Ectodermal cell (in vitro differentiated cells): ENCODE results near the gene HNRNPLL.

Source experiments
- H3K27ac ChIP-seq: 2 replicates; pipeline ENCODE4 v1.7.0; 2013; ENCODE audit warnings: mild to moderate bottlenecking, low read depth, low read length; ENCODE audit not compliant: insufficient read depth, poor library complexity, severe bottlenecking
- H3K27me3 ChIP-seq: 2 replicates; pipeline ENCODE4 v1.7.0; 2013; ENCODE audit warnings: mild to moderate bottlenecking, low read length; ENCODE audit not compliant: insufficient read depth, control insufficient read depth, poor library complexity, severe bottlenecking
- H3K36me3 ChIP-seq: one replicate; pipeline ENCODE4 v1.7.0; 2013; ENCODE audit warnings: low read length; ENCODE audit not compliant: control insufficient read depth, insufficient read depth
- H3K4me1 ChIP-seq: one replicate; pipeline ENCODE4 v1.7.0; 2013; ENCODE audit warnings: low read length; ENCODE audit not compliant: control insufficient read depth, insufficient read depth
- H3K4me3 ChIP-seq: 2 replicates; pipeline ENCODE4 v1.7.0; 2013; ENCODE audit warnings: low read depth, low read length, control low read depth; ENCODE audit not compliant: insufficient read depth
- H3K9me3 ChIP-seq: 2 replicates; pipeline ENCODE4 v1.7.0; 2013; ENCODE audit warnings: mild to moderate bottlenecking, low read length, moderate library complexity; ENCODE audit not compliant: control insufficient read depth
- WGBS, 2 experiments: methylation state at CpG; one replicate each; pipeline ENCODE4 v1.1.7; 2013; ENCODE audit warnings: missing lambda C conversion rate in 2 of 2; 5-methylcytosine and 5-hydroxymethylcytosine counted together

The HNRNPLL gene

DNA sequence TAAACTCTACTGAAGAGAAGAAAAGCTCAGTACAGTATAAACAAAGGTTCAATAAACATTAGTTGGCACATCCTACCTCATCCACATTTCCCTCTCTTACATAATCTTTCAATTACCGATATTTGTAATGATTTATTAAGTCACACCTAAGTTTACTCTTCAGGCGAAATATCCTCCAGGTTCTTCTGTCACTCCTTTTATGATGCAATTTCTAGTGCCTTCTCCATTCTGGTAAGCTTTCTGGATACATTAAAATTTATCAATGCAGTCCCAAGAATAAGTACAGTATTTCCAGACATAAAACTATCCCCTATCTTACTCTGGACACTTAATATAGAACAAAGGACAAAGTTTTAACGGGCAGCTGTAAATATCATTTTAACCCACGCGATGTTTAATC is 5.6 kb downstream of the HNRNPLL start:
- 91 to 96% methylated on average over 5 of the region's 5 CpGs for whole genome bisulfite sequencing, 2 experiments
- Histone ChIP-seq H3K27me3 (no peaks in the 10 kb centered on the region), H3K4me3 (no peak overlapping the region), H3K9me3 (no peaks in the 10 kb centered on the region), H3K4me1 (peaks cover 13% of the 10 kb centered on the region), H3K27ac (no peak overlapping the region), H3K36me3 (no peaks in the 10 kb centered on the region)

DNA sequence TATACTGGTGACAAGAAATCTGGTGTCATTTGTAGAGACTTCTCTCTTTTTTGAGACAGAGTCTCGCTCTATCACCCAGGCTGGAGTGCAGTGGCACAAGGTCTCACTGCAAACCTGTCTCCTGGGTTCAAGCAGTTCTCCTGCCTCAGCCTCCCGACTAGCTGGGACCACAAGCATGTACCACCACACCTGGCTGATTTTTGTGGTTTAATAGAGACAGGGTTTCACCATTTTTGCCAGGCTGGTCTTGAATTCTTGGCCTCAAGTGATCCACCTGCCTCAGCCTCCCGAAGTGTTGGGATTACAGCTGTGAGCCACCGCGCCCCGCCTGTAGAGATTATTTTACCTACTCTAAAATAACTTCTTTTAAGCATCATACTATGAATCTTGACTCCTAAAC is 6.5 kb downstream of the HNRNPLL start:
- Histone ChIP-seq H3K36me3 (no peaks in the 10 kb centered on the region), H3K4me3 (no peak overlapping the region), H3K4me1 (peaks cover 13% of the 10 kb centered on the region), H3K9me3 (no peaks in the 10 kb centered on the region), H3K27ac (no peak overlapping the region), H3K27me3 (no peaks in the 10 kb centered on the region)
- 88 to 97% methylated on average over 6 of the region's 6 CpGs for WGBS, 2 experiments

- Histone ChIP-seq H3K4me3 (no peak overlapping the region), H3K27ac (no peak overlapping the region), H3K4me1 (no peaks in the 10 kb centered on the region), H3K27me3 (no peaks in the 10 kb centered on the region), H3K9me3 (no peaks in the 10 kb centered on the region), H3K36me3 (no peaks in the 10 kb centered on the region)
- 90 to 98% methylated on average over 2 of the region's 2 CpGs for WGBS, 2 experiments
Observed at GRCh38 chr2:38592951-38593350, 9.8 kb downstream of the HNRNPLL start.

GRCh38 chr2:38591152-38591551 is 11.6 kb downstream of the HNRNPLL start:
- 82 to 100% methylated on average over 2 of the region's 2 CpGs for WGBS, 2 experiments
- Histone ChIP-seq H3K27me3 (no peaks in the 10 kb centered on the region), H3K9me3 (no peaks in the 10 kb centered on the region), H3K36me3 (no peaks in the 10 kb centered on the region), H3K27ac (no peak overlapping the region), H3K4me3 (no peak overlapping the region), H3K4me1 (no peaks in the 10 kb centered on the region)

DNA sequence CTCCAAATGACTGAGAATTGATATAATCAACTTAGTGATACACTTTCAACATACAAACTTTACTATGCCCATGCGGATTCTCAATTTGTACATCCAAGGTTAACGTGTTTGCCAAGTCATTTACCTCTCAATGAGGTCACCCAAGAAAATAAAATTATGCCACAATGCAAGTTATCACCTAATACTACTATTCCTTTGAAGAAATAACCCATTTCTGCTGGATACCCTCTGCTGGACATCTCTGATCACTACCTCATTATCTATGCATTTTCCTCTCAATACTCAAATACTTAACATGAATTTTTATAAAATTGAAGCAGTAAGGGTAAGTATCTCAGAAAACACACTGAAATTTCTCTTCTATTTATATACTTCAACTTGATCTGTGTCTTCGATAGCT is 12.7 kb downstream of the HNRNPLL start:
- WGBS, 2 experiments = 94 to 96% methylated on average over 3 of the region's 3 CpGs
- H3K27me3 ChIP-seq = no peaks in the 10 kb centered on the region
- H3K27ac ChIP-seq = no peak overlapping the region
- no peaks in the 10 kb centered on the region for H3K36me3 ChIP-seq
- no peak overlapping the region for H3K4me3 ChIP-seq
- H3K9me3 ChIP-seq = no peaks in the 10 kb centered on the region
- H3K4me1 ChIP-seq = no peaks in the 10 kb centered on the region

- Histone ChIP-seq H3K27ac (no peak overlapping the region), H3K4me1 (no peaks in the 10 kb centered on the region), H3K36me3 (no peaks in the 10 kb centered on the region), H3K27me3 (no peaks in the 10 kb centered on the region), H3K4me3 (no peak overlapping the region), H3K9me3 (no peaks in the 10 kb centered on the region)
- WGBS, 2 experiments = 94 to 95% methylated on average over 2 of the region's 3 CpGs
Observed at GRCh38 chr2:38586931-38587330, 15.8 kb downstream of the HNRNPLL start.

DNA sequence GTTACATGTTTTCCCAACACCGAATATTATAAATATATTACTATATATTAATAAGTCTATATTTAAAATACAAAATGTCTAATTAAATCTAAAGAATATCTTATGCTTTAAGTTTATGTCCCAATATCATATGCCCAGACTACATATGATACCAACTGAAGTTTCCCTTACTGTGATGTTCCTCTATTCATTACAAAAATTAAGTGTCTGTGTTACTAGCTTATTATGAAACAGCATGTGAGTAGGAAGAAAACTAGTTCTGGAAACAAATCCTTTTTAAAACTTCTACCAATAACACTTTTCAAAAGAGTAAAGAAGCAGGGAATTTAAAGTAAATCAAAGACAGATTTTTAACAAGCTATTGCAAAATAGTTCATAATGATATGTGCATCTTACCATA is 17.8 kb downstream of the HNRNPLL start:
- no peaks in the 10 kb centered on the region for H3K9me3 ChIP-seq
- no peaks in the 10 kb centered on the region for H3K27me3 ChIP-seq
- H3K4me3 ChIP-seq = no peak overlapping the region
- H3K27ac ChIP-seq = no peak overlapping the region
- WGBS, 2 experiments = no CpG with 5 or more reads among the region's 1 CpG
- H3K4me1 ChIP-seq = no peaks in the 10 kb centered on the region
- H3K36me3 ChIP-seq = peaks cover 11% of the 10 kb centered on the region

DNA sequence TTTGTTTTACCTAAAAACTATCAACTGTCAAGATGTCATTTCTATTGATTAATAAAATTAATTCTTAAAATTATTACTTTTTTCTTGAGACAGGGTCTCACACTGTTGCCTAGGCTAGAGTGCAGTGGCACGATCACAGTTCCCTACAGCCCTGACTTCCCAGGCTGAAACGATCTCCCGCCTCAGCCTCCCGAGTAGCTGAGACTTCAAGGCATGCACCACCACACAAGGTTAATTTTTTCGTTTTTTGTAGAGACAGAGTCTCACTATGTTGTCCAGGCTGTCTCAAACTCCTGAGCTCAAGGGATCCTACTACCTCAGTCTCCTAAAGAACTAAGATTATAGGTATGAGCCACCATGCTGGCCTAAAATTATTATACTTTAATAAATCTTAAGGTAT is 18.7 kb downstream of the HNRNPLL start:
- Histone ChIP-seq H3K27me3 (no peaks in the 10 kb centered on the region), H3K4me1 (no peaks in the 10 kb centered on the region), H3K9me3 (no peaks in the 10 kb centered on the region), H3K27ac (no peak overlapping the region), H3K4me3 (no peak overlapping the region), H3K36me3 (peaks cover 16% of the 10 kb centered on the region)
- 84 to 91% methylated on average over 5 of the region's 5 CpGs for WGBS, 2 experiments

DNA sequence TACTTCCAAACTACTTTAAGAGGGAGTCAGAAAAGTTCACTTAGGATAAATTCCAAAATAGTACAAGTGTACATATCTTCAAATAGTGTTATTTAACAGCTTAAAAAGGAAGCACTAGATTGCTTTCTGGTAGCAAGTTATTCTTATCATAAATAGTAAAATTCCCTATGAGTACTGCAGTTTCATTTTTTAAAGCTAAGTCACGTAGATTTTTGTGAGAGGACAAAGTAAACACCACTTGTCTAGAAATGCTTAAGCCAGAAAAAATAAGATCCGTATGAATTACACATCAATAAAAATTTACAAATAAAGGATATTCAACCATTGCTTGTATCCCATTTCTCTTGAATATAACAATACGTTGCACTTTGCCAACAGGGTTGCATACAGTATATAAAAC is 19.2 kb downstream of the HNRNPLL start:
- Histone ChIP-seq H3K4me3 (no peak overlapping the region), H3K4me1 (no peaks in the 10 kb centered on the region), H3K9me3 (no peaks in the 10 kb centered on the region), H3K27ac (no peak overlapping the region), H3K27me3 (no peaks in the 10 kb centered on the region), H3K36me3 (peaks cover 16% of the 10 kb centered on the region)
- WGBS, 2 experiments = 94 to 96% methylated on average over 3 of the region's 3 CpGs

DNA sequence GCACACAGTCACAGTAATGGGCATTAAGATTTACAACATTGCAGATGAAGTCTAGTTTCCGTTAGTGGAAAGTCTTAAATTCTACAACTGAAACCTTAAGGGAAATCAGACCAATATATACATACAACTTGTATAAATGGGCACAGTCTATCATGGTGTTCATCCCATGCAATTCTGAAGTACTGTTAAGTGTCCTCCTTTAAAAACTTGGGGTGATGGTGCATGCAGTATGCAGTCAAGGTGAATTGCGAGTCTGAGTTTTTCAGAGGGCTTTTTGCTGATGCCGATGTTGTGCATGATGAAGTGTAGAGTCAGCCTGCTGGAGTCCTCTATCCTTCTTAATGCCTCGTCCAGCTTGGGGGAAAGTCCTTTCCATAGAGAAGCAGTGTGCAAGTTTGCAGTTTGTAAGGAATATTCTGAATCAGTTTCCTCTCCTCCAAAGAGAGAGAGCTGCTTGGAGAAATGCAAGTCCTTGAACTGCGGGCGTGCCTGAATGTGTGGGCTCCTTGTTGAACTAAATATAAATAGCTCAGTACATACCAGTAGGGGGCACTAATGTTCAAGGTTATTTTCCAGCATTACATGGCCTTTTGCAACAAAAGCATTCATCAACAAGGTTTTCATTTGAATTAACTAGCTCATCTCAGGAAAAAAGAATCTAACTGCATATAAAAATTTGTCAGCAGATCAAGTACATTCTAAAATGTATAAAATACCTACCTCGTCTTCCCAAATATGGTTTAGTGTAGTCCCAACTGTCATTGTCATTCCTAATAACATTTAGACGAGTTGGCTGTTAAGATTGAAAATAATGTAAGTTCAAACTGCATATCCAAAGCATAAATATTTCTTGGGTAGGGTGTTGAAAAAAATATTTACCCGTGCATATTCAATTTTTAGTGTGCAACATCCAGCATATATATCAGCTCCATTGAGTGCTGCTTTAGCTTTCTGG is 21.3 kb downstream of the HNRNPLL start:
- 84 to 98% methylated on average over 4 to 9 of the region's 9 CpGs for WGBS, 2 experiments
- Histone ChIP-seq H3K4me3 (no peak overlapping the region), H3K4me1 (no peaks in the 10 kb centered on the region), H3K36me3 (peaks cover 16% of the 10 kb centered on the region), H3K9me3 (no peaks in the 10 kb centered on the region), H3K27me3 (no peaks in the 10 kb centered on the region), H3K27ac (no peak overlapping the region)
